NCI-H226 (cell line): ENCODE data around the gene MIPEP.
"Not testable (repeated sequence)": the region's sequence is repeated elsewhere in the genome, so short reads cannot be mapped to it uniquely, and the experiment has no call there.

Source experiments
- DNase-seq: peaks from one replicate; pipeline ENCODE4 v3.0.0-alpha.2; 2015

MIPEP gene

DNA sequence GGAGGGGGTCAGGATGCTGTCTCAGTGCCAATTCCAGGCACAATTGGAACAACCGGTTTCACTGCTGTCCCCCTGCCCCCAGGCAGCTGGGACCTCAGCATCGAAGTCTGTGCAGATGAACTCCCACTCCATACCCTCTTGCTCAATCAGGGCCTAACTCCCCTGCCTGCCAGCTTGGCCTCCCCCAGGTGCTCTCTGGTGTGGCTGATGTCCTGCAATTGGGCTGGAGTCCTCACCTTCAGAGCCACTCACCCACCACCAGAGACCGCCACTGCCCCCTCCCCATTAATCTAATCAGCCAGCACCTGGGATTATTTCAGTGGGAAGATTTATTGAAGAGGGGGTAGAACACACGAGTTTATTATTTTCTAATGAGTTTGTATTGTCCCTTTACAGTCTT is 118.8 kb downstream of the MIPEP start:
- DNase-seq = no peak

GRCh38 chr13:23769401-23769800 is 119.8 kb downstream of the MIPEP start:
- no peak for DNase-seq

- no peak for DNase-seq
Measured at GRCh38 chr13:23767838-23768237, 121.4 kb downstream of the MIPEP start.

DNA sequence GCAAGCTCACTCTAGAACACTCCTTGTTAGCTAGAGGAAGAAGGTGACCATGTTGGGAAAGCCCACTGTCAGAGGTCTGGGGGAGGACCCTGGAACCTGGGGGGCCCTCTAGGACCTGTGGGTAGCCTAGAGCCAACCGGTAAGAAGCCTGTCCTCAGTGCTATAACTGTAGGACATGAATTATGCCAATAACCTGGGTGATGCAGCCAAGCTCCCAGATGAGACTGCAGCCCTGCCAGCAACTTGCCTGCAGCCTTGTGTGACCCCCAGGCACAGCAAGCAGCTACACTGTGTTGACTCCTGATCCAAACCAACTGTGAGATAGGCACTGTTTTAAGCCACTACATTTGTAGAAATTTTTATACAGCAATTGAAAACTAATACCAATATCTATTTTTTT is 122.3 kb downstream of the MIPEP start:
- DNase-seq = no peak

DNA sequence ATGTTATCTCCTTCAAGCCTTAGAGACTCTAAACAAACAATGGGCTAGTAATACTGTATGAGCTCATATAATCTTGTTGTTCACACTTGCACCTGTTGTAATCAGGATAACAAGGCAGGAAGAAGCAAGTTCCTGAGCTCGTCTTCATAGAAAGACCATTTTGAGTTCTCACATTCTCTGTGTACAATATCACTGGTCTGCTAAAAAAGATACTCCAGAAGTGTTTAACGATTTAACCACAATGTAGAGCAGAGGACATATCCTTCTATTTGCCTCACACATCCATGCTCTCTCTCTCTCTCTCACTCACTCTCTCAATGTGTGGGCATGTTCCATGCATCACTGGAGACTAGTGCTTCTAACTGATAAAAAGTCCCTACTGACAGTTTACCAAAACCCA is 122.9 kb downstream of the MIPEP start:
- DNase-seq = no peak

DNA sequence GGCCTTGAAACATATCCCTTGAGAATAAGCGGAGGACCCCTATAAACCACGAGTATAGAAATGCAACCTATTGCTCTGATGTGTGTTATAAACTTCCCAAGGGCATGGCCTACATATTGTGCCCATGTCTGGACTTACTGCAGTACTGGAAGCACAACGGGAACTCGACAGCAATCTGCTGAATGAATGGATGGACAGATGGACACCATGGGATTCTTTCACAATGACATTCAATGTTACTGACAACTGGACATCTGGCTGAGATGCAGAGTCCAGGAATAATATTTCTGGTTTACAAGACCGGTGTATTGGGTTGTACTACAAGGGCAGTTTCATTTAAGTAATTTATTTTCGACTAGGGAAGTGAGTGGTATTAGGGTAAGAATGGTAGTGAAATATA is 123.7 kb downstream of the MIPEP start:
- no peak for DNase-seq

- DNase-seq = no peak
Measured at GRCh38 chr13:23763318-23763717, 125.9 kb downstream of the MIPEP start.

GRCh38 chr13:23761760-23762159 is 127.4 kb downstream of the MIPEP start:
- DNase-seq = not testable (repeated sequence)

- DNase-seq = no peak
Measured at GRCh38 chr13:23760000-23760399, 129.2 kb downstream of the MIPEP start.

DNA sequence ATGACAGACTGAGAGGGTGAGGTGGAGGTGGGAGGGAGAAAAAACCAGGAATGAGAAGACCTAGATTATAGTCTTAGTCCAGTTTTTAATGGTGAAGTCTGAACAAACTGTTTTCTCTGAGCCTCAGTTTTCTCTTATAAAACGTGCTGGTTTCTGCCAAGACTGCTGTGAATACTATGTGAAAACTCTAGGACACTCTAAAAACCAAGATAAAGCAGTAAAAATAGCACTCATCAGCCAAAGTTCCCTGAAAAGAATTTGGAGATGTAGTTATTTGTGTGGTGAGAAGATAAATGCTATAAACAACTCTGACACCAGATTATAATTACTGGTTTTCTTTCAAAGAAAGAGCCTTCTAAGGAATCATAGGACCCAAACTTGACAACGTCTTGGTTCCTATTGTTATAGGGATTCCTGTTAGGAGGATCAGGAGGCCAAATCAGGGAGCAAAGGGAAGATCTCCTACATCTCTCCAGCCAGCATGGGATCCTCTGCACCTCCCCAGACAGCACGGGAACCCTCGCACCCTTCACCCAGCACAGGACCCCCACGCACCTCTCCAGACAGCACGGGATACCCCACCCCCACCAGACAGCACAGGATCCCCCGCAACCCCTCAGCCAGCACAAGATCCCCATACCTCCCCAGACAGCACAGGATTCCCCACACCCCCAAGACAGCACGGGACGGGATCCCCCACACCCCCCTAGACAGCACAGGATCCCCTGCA is 130.2 kb downstream of the MIPEP start:
- no peak for DNase-seq

- DNase-seq = no peak
Measured at GRCh38 chr13:23754997-23755396, 134.2 kb downstream of the MIPEP start.

DNA sequence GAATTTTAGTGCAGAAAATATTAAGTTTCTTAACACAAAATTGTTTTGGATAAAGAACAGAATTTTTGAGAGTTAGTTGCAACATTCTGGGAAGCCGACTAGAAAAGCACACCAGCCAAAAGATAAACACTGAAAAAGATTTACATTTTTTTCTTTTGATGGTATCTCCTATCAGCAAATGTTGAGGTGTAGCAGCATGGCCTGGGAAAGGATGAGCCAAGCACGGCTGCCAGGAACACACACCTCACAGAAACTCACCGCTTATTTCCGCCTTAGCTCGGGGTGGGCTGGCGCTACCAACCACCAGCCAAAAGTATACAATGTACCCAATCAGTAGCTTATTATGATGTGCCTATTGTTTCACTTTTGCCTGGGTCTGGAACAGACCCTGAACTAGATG is 134.7 kb downstream of the MIPEP start:
- DNase-seq = no peak

DNA sequence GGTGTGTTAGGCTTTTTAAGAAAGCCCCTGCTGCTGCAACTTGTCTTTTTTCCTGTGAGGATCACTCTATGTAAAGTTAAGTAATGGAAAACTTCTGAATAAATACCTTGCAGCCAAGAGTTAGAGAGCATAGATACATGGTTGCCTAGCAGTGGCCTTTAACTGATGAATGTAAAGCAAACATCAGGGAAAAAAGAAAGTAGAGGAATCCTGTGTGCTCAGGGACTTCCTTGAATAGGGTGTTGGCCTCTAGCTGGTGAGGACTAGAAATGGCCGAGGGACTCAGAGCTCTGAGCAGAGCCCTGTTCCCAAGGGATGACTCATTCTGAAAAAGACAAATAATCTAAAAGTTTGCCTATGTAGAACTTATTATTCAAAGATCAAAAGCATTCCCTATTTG is 135.7 kb downstream of the MIPEP start:
- no peak for DNase-seq

- DNase-seq = no peak
Measured at GRCh38 chr13:23752111-23753001, 136.8 kb downstream of the MIPEP start.

- no peak for DNase-seq
Measured at GRCh38 chr13:23751195-23751594, 138.0 kb downstream of the MIPEP start.

DNA sequence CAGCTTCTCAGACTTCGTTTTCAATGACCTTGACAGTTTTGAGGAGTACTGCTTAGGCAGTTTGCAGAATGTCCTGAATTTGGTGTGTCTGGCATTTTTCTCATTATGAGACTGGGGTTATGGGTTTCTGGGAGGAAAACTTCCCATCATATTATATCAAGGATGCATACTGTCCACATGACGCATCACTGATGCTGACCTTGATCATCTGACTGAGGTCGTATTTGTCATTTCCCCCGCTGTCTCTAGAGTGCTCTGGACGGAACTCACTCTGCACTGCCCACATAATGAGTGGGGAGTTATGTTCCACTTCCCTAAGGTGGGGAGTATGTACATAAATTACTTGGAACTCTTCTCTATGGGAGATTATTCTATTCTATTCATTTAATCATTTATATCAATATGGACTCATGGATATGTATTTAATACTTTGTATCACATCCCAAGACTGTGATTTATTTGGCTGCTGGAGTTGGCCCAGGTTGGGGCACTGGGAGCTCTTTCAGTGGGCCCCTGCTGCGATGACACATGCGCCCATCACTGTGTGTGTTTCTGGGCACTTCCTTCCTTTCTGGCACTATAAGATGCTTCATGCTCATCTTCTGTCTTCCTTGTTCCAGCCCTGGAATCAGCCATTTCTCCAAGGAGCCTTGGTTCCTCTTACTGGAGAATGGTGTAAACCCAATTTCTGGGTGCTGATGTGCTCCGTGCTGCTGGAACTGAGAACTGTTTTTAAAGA is 138.6 kb downstream of the MIPEP start:
- no peak for DNase-seq

DNA sequence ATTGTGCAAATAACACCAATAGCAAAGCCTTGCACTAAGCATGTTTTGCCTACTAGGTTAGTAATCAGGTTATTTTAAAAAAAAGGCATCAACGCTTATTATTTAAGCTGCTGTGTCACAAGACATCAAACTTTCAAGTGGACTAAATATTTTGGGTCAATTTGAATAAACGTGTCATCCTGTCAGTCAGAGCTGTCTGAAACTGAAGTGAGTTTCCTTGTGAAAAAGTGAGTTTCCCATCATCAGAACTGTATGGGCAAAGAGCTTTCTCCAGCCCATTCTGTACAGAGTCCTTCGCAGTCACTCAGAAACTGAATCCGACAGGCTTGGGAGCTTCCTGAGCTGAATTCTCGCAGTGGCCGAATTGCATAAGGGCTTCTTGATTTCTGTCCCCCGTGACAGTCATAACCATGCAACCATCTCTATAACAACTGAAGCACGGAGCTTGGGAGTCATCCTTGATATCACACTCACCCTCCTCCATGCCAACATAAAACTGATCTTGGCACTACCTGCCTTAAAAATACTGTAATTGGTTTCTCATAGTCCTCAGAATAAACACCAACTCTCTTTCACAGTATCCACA is 139.8 kb downstream of the MIPEP start:
- no peak for DNase-seq

DNA sequence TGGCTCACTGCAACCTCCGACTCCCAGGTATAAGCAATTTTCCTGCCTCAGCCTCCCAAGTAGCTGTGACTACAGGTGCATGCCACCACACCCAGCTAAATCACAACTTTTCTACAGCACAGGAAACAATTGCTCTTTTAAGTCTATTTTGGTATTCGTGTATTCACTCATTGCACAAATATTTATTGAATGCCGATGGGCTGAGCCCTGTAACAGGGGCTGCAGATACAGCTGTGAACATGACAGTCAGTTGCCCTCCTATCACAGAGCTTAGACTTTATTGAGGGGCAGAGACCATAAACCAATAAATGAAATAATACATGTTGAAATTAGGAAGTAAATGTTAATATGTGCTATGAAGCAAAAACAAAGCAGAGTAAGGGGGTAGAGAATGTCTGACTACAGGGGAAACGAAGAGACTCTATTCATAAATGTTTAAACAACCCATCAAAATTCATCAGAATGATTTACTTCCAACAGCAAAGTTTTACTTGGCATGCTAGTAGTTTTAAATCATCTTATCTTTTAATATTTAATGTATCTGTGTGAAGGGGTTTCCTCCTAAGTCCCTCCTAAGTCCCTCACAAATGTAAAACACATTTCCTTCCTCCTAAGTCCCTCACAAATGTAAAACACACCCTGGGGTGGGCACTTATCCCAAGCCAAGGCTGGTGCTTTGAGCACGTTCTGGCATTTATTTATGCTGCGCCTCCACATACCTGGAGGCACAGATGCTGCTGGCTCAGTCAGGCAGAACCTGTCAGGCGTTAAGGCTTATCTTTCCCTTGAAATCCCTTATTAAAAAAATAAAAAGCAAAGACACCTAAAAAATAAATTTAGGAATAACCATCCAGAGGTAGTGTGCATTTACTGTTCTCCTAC is 140.8 kb downstream of the MIPEP start:
- no peak for DNase-seq

- DNase-seq = not testable (repeated sequence)
Measured at GRCh38 chr13:23746141-23746540, 143.1 kb downstream of the MIPEP start.

GRCh38 chr13:23744315-23744714 is 144.9 kb downstream of the MIPEP start:
- DNase-seq = no peak

GRCh38 chr13:23743278-23744076 is 145.7 kb downstream of the MIPEP start:
- DNase-seq = no peak
